VCaP (cell line): ENCODE data around the gene DTX3.
A peak's percentile ranks its signal among the peaks of the same experiment; 100 is the strongest.

Source experiments
- H3K27ac ChIP-seq: fragments of 450-650 bp; 2 replicates; pipeline ENCODE4 v1.5.1; 2017
- TF ChIP-seq, protein P1 (sequence below): fragments of 450-650 bp; conservative IDR thresholded peaks from 2 replicates; pipeline ENCODE4 v1.5.1; 2017; ENCODE audit warnings: mild to moderate bottlenecking, moderate library complexity

Gene DTX3

DNA sequence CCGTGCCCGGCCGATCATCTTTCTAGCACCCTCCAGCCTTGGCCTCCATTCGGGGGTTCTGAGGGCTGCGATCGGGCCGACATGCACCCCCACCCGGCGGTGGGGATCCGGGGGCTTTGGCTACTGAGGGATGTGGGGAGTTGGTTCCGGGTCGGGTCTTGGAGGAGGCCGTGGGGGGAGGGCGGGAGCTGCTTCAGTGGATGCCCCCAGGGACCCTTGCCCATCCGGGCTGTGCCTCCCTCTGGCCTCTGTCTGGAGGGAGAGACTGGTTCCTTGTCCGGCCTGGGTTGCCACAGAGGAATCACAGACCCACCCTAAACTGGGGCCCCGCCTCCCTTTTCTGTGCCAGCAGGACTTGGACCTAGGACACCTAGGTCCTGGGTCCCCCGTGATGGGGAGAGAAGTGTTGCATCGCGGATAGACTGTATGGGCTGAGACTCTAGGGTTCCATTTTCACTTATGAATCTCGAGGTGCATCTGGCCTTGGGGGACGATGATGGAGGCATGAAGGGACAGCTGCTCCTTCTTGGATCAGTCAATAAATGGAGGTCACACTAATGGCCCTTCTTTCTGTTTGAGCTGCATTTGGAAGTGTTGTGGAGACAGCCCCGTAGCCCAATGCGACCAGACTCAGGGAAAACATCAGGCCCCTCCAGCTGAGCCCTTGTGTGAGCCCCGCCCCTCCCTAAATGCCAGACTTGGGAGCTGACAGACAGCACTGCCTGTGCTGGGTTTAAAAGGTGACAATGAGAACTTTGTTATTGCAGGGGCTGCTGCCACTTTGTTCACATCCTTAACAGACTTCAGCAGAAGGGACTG lies 577 bp downstream of the DTX3 start:
- H3K27ac ChIP-seq, result peak overlapping the region; percentile 93
- TF ChIP-seq, protein P1, sequence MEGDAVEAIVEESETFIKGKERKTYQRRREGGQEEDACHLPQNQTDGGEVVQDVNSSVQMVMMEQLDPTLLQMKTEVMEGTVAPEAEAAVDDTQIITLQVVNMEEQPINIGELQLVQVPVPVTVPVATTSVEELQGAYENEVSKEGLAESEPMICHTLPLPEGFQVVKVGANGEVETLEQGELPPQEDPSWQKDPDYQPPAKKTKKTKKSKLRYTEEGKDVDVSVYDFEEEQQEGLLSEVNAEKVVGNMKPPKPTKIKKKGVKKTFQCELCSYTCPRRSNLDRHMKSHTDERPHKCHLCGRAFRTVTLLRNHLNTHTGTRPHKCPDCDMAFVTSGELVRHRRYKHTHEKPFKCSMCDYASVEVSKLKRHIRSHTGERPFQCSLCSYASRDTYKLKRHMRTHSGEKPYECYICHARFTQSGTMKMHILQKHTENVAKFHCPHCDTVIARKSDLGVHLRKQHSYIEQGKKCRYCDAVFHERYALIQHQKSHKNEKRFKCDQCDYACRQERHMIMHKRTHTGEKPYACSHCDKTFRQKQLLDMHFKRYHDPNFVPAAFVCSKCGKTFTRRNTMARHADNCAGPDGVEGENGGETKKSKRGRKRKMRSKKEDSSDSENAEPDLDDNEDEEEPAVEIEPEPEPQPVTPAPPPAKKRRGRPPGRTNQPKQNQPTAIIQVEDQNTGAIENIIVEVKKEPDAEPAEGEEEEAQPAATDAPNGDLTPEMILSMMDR, result no peak

DNA sequence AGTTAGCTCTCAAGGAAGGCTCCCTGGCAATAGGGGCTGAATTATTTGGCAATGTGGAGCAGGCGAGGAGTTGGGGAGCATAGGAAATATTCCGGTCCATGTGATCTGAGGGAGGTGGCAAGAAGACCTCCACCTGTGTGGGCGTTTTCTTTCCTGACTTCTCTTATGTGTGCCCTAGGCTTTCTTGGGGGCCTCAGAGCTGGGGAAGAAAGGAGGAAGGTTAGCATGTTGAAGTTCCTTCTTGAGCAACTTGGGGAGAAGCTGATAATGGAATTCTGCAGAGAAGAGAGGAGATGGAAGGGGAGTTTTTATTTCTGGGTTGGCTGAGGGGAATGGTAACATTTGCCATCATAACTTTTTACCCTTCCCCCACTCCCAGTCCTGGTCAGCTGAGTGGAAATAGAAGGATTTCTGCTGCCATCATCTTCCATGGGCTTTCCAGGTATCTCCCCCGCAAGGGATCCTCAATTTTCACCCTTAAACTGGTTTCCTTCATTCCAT lies 1.2 kb downstream of the DTX3 start:
- TF ChIP-seq, protein P1, result no peak
- H3K27ac ChIP-seq, result peak overlapping the region; percentile 93

DNA sequence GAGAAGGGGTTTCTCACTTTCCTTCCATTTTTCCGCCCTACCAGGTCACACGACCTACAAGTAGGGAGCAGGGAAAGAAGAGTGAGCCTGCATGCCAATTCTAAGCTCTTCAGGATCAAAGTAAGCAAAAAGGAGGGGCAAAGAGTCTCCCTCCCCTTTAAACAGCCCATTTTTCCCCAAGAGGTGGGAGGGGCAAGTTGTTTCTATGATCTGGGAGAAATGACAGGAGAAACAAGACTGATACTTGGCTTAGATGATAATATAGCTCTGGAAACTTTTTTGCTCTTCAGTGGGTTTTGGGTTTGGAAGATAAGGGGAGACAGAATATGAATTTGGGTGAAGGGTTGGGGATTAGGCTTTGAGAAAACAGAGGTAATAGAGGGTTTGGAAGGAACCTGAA lies 1.8 kb downstream of the DTX3 start:
- no peak overlapping the region for H3K27ac ChIP-seq

DNA sequence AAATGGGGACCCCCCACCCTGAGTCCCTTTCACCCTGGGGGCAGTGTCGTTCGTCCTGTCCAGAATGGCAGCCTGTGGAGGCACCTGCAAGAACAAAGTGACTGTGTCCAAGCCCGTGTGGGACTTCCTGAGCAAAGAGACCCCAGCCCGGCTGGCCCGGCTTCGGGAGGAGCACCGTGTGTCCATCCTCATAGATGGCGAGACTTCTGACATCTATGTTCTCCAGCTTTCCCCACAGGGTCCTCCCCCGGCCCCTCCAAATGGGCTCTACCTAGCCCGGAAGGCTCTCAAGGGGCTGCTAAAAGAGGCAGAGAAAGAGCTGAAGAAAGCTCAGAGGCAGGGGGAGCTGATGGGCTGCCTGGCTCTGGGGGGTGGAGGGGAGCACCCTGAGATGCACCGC lies 2.2 kb downstream of the DTX3 start:
- TF ChIP-seq, protein P1, result no peak
- H3K27ac ChIP-seq, result no peak overlapping the region

More for the DNA sequence above, 1.8 kb downstream of the DTX3 start:
- TF ChIP-seq, protein P1, result no peak

DNA sequence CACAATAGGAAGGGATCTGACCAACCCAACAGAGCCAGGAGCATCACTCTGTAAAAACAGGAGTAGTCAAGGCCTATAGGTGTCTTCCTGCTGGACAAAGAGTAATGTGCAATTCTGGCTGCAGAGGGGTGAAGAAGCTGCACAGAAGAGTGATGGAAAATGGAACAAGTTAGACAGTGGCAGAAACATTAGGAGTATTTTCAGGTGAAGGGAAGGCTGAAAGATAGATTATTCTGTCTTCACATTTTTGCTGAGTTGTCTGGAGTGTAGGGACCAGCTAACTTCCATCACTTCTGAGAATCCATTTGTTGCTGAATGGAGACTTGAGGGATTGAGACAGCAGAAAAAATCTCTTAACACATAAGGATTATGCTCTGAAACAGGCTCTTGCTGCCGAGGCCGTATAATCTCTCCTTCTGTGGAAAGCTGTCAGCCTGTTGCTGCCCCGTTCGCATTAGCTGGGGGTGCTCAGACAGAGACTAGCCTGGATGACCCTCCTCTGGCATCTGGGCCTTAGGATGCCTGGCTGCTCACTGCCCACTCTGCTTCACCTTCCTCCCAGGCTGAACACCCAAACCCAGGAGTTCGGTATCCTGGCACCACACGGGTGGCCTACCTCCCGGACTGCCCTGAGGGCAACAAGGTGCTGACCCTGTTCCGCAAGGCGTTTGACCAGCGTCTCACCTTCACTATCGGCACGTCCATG lies 3.5 kb downstream of the DTX3 start:
- TF ChIP-seq, protein P1, result no peak
- no peak overlapping the region for H3K27ac ChIP-seq

DNA sequence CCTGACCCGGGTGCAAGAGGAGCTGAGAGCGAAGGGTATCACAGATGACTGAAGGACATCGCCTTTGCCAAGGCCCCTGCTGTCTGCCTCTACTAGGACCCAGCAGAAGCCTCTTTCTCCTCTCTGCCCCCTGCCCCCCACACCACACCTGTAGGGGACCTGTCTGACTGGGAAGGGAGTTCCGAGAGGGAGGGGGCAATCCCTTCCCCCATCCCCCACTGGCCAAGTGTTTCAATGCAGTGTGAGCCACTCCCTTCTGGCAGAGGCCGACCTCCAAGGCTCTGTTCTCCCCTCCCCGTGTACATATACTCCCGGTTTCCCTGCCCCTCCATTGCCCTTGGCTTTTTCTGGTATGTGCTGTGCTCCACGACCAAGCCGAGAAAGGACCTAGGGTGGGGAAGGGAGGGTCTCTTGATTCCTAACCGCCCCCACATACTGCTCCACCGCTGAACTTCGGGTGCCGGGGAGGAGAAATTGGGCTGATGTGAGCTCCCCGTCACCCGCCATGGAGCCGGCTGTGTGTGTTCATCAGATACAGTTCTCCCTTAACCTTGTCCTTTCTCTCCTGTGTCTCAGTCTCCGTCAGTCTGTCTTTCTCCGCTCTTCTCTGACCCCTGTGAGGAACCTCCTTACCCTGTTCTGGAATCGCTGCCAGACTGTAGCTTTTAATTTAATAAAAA lies 4.6 kb downstream of the DTX3 start:
- no peak overlapping the region for H3K27ac ChIP-seq
- TF ChIP-seq, protein P1, result no peak
